ENCODE data around the gene FIP1L1.

Gene FIP1L1

DNA sequence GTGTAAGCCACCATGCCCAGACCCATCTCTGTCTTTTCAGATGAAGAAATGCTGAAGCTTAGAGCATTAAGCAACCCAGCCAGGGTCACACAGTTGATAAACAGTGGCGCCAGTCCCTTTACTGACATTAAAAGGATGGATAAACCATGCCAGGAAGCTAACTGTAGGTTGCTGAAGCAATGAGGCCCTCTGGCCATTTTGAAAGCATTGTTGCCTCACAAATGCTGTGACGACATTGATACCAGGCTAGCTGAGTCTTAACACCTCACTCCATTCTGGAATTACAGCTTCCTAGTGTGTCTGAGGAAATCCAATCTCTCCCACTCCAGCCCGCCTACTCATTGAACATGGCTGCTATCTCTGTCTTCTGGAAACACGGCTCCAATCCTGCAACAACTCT lies 124.1 kb downstream of the FIP1L1 start:
- DNase-seq (ENCODE audit: low spot score), result no peak

- DNase-seq (ENCODE audit: low spot score), result no peak
Observed at GRCh38 chr4:53502094-53502493, 124.7 kb downstream of the FIP1L1 start.

GRCh38 chr4:53505947-53506346 lies 128.5 kb downstream of the FIP1L1 start:
- DNase-seq (ENCODE audit: low spot score), result no peak

- no peak for DNase-seq (ENCODE audit: low spot score)
Observed at GRCh38 chr4:53507058-53507457, 129.6 kb downstream of the FIP1L1 start.

- DNase-seq (ENCODE audit: low spot score), result no peak
Observed at GRCh38 chr4:53507671-53508286, 130.3 kb downstream of the FIP1L1 start.

DNA sequence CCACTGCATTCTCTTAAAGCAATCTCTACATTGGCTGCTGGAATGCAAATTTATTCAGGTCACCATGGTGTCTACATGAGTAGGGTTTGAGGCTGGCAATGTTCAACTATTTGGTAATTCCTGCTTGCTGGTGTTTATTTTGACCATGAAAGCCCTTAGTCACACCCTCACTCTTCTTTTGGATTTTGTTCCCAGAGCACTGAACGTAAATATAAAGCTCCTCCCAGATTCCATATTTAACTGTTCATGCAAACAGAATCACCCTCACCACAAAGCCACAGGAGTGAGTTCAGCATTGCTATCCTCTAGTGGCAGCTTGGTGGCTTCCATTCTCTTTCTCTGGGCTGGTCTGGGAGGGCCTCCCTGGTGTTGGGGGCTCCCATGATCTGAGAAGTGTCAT lies 131.0 kb downstream of the FIP1L1 start:
- no peak for DNase-seq (ENCODE audit: low spot score)

- DNase-seq (ENCODE audit: low spot score), result no peak
Observed at GRCh38 chr4:53510321-53510720, 132.9 kb downstream of the FIP1L1 start.
